Prostate gland (tissue), 2 donors: ENCODE data around the gene ELF3.

Experiments
- POLR2A ChIP-seq: fragments of 450-650 bp; IDR thresholded peaks from one replicate; pipeline ENCODE4 v1.6.1; 2016; ENCODE audit warnings: antibody characterized with exemption, mild to moderate bottlenecking
- POLR2AphosphoS5 ChIP-seq: sonication (generic); formaldehyde crosslinking; IDR thresholded peaks from one replicate; pipeline ENCODE4 v1.6.1; 2017; ENCODE audit warnings: antibody characterized with exemption
- TF ChIP-seq, protein P1 (sequence below), 4 experiments: fragments of 200-600 bp in 2 of 4; fragments of 450-650 bp in 2 of 4; sonication (generic) in 2 of 4; IDR thresholded peaks; 1 replicate in 3 of 4; 2 replicates in 1 of 4; pipeline ENCODE4 v1.5.1; 2016 to 2019; ENCODE audit warnings: antibody characterized with exemption in 4 of 4, mild to moderate bottlenecking in 2 of 4, moderate library complexity in 2 of 4

DNA sequence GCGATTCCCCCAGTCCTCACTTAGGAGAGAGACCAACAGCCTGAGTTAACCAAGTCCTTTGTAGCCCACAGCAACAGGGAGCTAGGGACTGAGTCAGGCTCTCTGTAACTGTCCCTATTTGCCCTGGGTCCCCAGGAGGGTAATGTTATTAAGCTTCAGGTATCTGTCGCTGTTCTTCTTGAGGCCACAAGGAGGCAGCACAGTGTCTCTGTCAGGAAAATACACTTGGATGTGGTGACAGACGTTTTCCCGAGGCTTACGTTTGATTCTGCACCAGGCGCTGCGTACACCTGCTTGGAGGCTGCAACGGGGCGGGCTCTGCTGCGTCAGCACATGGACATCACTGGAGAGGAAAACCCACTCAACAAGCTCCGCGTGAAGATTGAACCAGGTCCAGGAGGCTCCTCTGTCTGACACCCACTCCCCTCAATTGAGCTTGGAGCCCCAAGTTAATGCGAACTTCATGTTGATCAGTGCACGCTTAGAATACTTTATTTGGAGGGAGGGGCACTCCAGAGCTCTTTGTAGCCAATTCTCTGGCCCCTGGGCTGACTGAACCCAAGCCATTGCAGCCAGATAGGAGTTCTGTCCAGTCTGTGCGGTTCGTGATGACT lies 10.7 kb upstream of the ELF3 start:
- TF ChIP-seq, protein P1, sequence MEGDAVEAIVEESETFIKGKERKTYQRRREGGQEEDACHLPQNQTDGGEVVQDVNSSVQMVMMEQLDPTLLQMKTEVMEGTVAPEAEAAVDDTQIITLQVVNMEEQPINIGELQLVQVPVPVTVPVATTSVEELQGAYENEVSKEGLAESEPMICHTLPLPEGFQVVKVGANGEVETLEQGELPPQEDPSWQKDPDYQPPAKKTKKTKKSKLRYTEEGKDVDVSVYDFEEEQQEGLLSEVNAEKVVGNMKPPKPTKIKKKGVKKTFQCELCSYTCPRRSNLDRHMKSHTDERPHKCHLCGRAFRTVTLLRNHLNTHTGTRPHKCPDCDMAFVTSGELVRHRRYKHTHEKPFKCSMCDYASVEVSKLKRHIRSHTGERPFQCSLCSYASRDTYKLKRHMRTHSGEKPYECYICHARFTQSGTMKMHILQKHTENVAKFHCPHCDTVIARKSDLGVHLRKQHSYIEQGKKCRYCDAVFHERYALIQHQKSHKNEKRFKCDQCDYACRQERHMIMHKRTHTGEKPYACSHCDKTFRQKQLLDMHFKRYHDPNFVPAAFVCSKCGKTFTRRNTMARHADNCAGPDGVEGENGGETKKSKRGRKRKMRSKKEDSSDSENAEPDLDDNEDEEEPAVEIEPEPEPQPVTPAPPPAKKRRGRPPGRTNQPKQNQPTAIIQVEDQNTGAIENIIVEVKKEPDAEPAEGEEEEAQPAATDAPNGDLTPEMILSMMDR (IDR thresholded peaks at IDR 0.05) = peak; percentile 47 to 79 (median 74)
- TF ChIP-seq POLR2A (no peak), POLR2AphosphoS5 (peak; percentile 20)
